SU-DHL-6 (cell line): ENCODE measurements around the gene GCDH.

ENCODE experiments used
- H2AFZ ChIP-seq: fragments of 200-600 bp; sonication (generic); 2 replicates; pipeline ENCODE4 v1.6.1; 2014; ENCODE audit warnings: low read depth, mild to moderate bottlenecking, moderate library complexity, mixed read lengths, antibody characterized with exemption, low read length; ENCODE audit not compliant: severe bottlenecking
- H3F3A ChIP-seq: fragments of 200-600 bp; shearing (Covaris generic); 2 replicates; pipeline ENCODE4 v1.6.0; 2016; ENCODE audit warnings: antibody characterized with exemption, mild to moderate bottlenecking; ENCODE audit not compliant: insufficient read depth
- H3K27ac ChIP-seq: fragments of 200-600 bp; sonication (generic); 2 replicates; pipeline ENCODE4 v1.5.1; 2016; ENCODE audit warnings: low read depth, mild to moderate bottlenecking, low read length, moderate library complexity, mixed read lengths
- H3K27me3 ChIP-seq: fragments of 200-600 bp; sonication (generic), shearing (Covaris generic); 2 replicates; pipeline ENCODE4 v1.6.0; 2014; ENCODE audit warnings: mild to moderate bottlenecking, low read length
- H3K36me3 ChIP-seq: fragments of 200-600 bp; sonication (generic); 2 replicates; pipeline ENCODE4 v1.6.1; 2014; ENCODE audit warnings: mild to moderate bottlenecking, low read length, mixed read lengths
- H3K4me2 ChIP-seq: fragments of 300-600, 200-600 bp; shearing (Covaris generic), sonication (generic); 2 replicates; pipeline ENCODE4 v1.6.0; 2014; ENCODE audit warnings: low read length, low read depth, mild to moderate bottlenecking; ENCODE audit not compliant: poor library complexity, severe bottlenecking
- H3K4me3 ChIP-seq: fragments of 200-600 bp; sonication (generic); 2 replicates; pipeline ENCODE4 v1.5.1; 2014; ENCODE audit warnings: antibody characterized with exemption, low read length, mild to moderate bottlenecking, mixed read lengths; ENCODE audit not compliant: insufficient read depth, poor library complexity, severe bottlenecking
- H3K79me2 ChIP-seq: fragments of 200-600 bp; sonication (generic); 2 replicates; pipeline ENCODE4 v1.6.1; 2014; ENCODE audit warnings: mild to moderate bottlenecking, low read length, moderate library complexity; ENCODE audit not compliant: insufficient read depth
- H3K9ac ChIP-seq: fragments of 200-600 bp; sonication (generic); 2 replicates; pipeline ENCODE4 v1.7.0; 2014; ENCODE audit warnings: mild to moderate bottlenecking, low read length
- H3K9me2 ChIP-seq: fragments of 200-600 bp; sonication (generic); replicated peaks from 2 replicates; pipeline ENCODE4 v1.6.1; 2014; ENCODE audit warnings: low read length; ENCODE audit not compliant: insufficient read depth
- H3K9me3 ChIP-seq: fragments of 200-600 bp; sonication (generic); 2 replicates; pipeline ENCODE4 v1.6.1; 2014; ENCODE audit warnings: low read length, mixed read lengths; ENCODE audit not compliant: insufficient read depth
- H4K20me1 ChIP-seq: fragments of 200-600 bp; sonication (generic); 2 replicates; pipeline ENCODE4 v1.6.1; 2014; ENCODE audit warnings: low read depth, mild to moderate bottlenecking, antibody characterized with exemption, low read length, moderate library complexity, mixed read lengths
- CTCF ChIP-seq: fragments of 200-600 bp; sonication (generic); IDR thresholded peaks from one replicate; pipeline ENCODE4 v1.5.1; 2017; ENCODE audit warnings: antibody characterized with exemption, mild to moderate bottlenecking, low read length, moderate library complexity; ENCODE audit not compliant: insufficient read depth, poor library complexity, severe bottlenecking
- EZH2phosphoT487 ChIP-seq: fragments of 200-600 bp; sonication (generic), shearing (Covaris generic); conservative IDR thresholded peaks from 2 replicates; pipeline ENCODE4 v1.6.1; 2018; ENCODE audit warnings: mild to moderate bottlenecking, antibody characterized with exemption, low read length, moderate library complexity, mixed read lengths

GCDH gene

GRCh38 chr19:12921047-12921446 lies 30.1 kb downstream of the GCDH start:
- Histone ChIP-seq H3K36me3 (0 out of 2 replicates have a peak, but pooled peaks cover 4% of the 10 kb centered on the region), H4K20me1 (no peaks in the 10 kb centered on the region), H3K9ac (no peak overlapping the region), H3K9me3 (no peaks in the 10 kb centered on the region), H3K27me3 (no peaks in the 10 kb centered on the region), H3K79me2 (no peaks in the 10 kb centered on the region), H3K27ac (peak overlapping the region; percentile 36; the same call in 1 of the 2 replicates), H3K4me2 (no peak overlapping the region), H3K9me2 (no peaks in the 10 kb centered on the region), H2AFZ (no peak overlapping the region), H3K4me3 (no peak overlapping the region), H3F3A (peaks cover 15% of the 10 kb centered on the region)
- no peak for TF ChIP-seq EZH2phosphoT487
- no peak for TF ChIP-seq CTCF

- H3K27me3 ChIP-seq = no peaks in the 10 kb centered on the region
- H3F3A ChIP-seq = peaks cover 15% of the 10 kb centered on the region
- H2AFZ ChIP-seq = no peak overlapping the region
- no peaks in the 10 kb centered on the region for H3K9me3 ChIP-seq
- no peak overlapping the region for H3K4me3 ChIP-seq
- no peaks in the 10 kb centered on the region for H3K79me2 ChIP-seq
- H3K9ac ChIP-seq = no peak overlapping the region
- no peak for TF ChIP-seq EZH2phosphoT487
- TF ChIP-seq CTCF = no peak
- H3K4me2 ChIP-seq = no peak overlapping the region
- no peak overlapping the region for H3K27ac ChIP-seq
- no peaks in the 10 kb centered on the region for H4K20me1 ChIP-seq
- H3K36me3 ChIP-seq = 0 out of 2 replicates have a peak, but pooled peaks cover 8% of the 10 kb centered on the region
- H3K9me2 ChIP-seq = no peaks in the 10 kb centered on the region
Observed at GRCh38 chr19:12922959-12923358, 32.0 kb downstream of the GCDH start.

GRCh38 chr19:12924621-12925310 lies 33.8 kb downstream of the GCDH start:
- TF ChIP-seq EZH2phosphoT487 (no peak), CTCF (no peak)

More at GRCh38 chr19:12924621-12925310, 33.8 kb downstream of the GCDH start:
- H3K4me3 ChIP-seq = no peak overlapping the region
- no peak overlapping the region for H3K4me2 ChIP-seq
- no peak overlapping the region for H2AFZ ChIP-seq
- H3F3A ChIP-seq = peaks cover 15% of the 10 kb centered on the region
- H3K36me3 ChIP-seq = 0 out of 2 replicates have a peak, but pooled peaks cover 8% of the 10 kb centered on the region
- H3K27ac ChIP-seq = no peak overlapping the region
- no peaks in the 10 kb centered on the region for H3K9me3 ChIP-seq
- no peaks in the 10 kb centered on the region for H3K27me3 ChIP-seq
- no peaks in the 10 kb centered on the region for H3K9me2 ChIP-seq
- no peak overlapping the region for H3K9ac ChIP-seq
- H4K20me1 ChIP-seq = no peaks in the 10 kb centered on the region
- H3K79me2 ChIP-seq = no peaks in the 10 kb centered on the region
